Stimulated activated CD4-positive, alpha-beta T cell treated with anti-CD3 and anti-CD28 coated beads, Interleukin-2, amount 100 ng/mL, for 24 hours (primary cell): ENCODE data around the gene YY1.

ENCODE experiments used
- DNase-seq, 2 donors: peaks; one replicate each; pipeline ENCODE4 v3.0.0-alpha.2; 2020

The YY1 gene

DNA sequence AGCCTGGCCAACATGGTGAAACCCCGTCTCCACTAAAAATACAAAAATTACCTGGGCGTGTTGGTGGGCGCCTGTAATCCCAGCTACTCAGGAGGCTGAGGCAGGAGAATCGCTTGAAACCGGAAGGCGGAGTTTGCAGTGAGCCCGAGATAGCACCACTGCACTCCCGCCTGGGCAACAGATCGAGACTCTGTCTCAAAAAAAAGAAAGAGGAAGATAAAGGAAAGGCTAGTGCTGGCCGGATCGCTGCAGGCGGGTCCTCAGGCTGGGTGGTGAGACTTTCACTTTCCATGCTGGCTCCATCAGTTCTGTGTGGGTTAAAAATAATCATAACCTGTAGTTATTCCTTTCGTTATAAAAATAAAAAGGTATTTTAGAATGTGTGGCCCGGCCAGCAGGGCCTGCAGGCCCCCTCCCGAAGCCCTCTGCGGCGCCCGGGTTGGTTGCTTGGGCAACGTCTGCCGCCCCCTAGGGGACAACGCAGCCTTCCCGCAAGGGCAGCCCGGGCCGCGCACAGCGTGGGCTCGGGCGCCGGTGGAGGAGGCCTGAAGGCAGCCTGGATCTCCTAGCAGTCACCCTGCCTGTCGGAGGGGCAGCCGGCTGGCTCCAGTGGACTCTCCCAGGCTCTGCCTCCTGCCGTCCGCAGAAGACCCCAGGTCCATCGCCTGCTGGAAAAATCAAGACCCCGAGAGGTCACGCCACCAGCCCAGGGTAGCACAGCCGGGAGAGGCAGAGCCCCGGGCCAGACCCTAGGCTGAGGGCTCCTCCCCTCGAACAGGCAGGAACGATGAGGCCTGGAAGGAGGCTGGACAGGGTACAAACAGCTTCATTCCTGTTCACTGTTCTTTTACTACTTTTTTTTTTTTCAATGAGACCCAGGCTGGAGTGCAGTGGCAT lies 79.2 kb downstream of the YY1 start:
- peak; percentile 71 to 80 for DNase-seq

DNA sequence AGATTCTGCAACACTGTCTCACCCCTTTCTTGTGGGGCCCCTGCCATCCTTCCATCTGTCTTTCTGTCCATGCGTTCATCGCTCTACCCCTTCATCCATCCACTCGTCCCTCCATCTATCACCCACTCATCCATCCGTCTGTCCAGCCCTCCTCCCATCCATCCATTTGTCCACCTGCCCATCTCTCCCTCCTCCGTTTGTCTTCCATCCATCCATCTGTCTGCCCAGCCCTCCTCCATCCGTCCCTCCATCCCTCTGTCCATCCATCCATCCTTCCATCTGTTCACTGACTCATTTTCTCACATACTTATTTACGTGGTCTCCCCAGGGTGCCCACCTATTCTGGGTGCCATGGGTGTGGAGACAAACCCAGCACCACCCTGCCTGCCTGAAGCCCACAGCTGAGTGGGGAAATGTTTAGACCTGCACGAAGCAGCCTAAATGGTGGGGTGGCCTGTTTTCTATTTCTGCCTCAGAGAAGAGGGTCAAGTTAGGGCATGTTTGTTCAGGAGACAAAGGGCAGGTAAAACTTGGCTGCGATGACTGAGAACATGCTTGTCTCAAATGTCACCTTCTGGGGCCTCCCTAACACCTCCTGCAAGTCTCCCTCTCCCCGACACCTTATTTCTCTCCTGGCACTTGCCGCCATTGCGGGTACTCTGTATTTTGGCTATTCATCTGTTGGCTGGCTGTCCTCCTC lies 81.4 kb downstream of the YY1 start:
- DNase-seq = no peak

DNA sequence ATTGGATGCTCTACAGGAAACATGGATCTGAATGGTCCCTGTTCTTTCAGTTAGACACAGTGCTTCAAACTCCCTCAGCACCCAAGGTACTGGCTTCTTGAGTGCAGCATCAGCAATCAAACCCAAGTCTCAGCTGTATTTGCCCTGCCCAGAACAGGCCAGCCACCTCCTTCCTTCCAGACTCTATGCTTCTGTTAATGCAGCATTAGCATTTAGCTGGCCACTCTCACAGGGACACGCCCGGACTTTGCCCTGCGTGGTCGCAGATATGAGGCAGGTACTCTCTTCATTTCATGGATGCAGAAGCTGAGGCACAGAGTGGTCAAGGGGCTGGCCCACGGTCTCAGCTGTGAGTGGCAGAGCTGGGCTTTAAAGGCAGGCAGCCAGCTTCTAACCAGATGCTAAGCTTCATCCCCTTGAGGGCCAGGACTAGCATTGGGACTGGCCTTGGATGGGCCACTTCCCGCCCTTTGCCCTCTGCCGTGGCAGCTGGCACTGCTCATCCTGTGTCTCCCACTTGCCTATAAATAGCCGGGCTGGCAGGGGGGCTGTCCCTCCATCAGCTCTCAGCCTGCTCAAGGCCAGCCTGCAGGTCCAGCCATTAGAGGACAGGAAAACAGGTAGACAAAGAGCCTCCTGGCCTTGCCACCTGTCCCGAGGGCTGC lies 82.7 kb downstream of the YY1 start:
- DNase-seq = no peak

DNA sequence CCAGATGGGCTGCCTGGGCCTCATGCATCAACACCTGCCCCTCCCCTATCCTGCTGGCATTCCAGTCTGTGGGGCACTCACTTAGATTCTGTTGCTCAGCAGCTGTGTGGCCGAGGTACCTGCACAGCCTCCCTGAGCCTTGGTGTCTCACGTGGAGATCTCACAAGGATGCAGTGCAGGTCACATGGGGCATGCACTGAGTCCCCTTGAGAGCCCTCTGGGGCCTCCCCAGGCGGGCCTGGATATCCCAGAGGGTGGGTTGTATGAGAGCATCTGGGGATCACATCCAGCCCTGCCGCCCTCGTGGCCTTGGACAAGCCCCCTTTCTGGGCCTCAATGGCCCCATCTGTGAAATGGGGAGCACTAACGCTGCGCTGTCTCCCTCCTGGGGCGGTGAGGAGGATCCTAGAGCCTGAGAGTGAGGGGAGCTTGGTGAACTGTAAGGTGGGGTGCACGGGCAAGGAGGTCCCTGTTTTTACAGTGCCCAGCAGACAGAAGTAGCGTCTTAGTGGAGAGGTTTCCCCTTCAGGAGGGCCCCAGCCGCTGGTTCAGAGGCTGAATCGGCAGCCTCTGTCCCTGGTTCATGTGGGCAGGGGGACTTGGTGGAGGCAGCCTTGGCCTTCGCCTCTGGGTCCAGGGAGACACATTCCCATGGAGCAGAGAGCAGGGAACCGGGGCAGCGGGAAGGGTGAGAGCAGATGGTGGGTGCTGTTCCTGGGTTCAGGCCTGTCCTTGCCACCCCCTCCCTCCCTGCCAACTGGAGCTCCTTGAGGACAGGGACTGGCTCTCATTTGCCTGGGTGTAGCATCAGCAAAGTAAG lies 83.4 kb downstream of the YY1 start:
- DNase-seq = no peak

DNA sequence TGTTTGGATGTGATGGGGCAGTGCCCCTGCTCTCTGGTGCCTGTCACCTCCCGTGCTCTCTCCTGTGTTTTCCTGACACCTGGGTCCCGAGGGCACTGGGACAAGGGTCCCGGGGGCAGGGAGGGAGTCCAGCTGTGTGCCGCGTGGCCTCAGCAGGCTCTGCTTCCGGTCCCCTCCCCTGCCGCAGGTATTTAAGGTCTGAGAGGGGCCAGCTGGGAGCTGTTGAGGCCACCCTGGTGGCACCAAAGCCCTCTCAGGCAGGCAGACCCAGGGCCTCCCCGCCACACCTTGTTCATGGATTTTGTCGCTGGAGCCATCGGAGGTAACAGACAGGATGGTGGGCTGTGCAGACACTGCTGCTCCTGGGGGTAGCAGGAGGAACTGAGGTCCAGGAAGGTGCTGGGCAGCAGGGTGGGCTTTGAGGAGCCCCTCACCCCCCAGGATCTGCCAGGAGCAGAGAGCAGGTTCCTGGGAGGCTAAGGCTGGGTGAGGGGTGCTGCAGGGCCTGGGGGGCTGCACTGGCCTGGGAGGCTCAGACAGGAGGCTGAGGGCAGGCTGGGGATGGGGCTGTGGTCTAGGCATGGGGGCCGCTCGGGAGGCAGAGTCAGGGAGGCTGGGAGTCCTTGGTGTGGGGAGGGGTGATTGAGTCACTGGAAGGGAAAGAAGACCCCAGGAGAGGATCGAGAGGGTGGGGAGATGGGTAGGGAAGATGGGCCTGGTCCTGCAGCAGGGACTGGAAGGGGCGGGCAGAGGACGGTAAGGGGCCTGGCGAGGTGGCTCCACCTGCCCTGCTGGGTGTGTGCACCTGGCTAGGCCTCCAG lies 84.4 kb downstream of the YY1 start, which contains the start of gene SLC25A47:
SLC25A47 (plus strand) TSS at position 219 of the 821 bp plus-strand sequence; CDS start at position 295, 76 bp downstream.
- DNase-seq = no peak

DNA sequence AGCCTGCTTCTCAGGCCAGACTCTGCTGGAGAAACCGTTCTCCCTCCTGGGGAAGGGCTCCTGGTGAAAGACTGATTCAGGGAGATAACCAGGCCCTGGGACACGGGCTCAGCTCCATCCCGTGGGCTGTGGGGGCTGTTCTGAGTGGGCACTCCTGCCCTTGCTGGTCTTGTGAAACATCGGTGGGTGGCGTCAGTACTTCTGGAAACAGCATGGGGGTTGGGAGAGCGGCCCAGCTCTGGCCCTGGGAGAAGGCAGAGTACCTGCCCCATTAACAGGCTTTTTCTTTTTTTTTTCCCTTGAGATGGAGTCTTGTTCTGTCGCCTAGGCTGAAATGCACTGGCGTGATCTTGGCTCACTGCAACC lies 85.0 kb downstream of the YY1 start:
- no peak for DNase-seq

DNA sequence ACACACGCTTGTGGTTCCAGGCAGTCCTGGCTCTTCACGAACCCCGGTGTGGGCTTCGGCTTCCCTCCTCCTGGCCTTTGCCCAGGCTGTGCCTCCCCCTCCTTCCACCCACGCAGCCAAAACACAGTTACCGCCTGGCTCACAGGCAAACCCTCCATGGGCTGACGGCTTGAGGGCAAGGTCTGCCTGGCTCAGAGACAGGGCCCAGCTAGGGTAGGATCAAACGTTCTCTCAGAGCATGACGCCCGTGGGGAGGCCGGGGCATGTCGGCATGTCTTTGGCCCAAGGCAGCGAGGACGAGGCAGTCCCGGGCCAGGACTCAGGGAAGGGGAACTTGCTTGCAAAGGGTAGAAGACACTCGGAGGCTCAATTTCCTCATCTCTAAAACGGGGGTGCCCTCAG lies 86.3 kb downstream of the YY1 start:
- no peak for DNase-seq

DNA sequence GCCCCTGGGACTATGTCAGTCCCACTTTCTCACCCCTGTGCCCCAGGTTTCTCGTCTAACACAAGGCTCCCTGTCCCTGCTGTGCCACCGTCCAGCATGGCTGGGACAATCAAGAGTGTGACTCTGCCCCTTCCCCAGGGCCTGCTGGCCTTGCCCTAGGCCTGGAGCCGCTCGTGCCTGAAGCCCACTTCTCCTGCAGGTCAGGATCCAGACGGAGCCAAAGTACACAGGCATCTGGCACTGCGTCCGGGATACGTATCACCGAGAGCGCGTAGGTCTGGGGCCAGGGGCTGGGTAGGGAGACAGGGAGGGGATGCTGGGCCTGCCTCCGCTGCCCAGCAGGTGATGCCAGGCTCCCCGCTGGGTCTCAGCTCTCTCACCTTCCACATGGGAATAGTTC lies 87.0 kb downstream of the YY1 start:
- no peak for DNase-seq

DNA sequence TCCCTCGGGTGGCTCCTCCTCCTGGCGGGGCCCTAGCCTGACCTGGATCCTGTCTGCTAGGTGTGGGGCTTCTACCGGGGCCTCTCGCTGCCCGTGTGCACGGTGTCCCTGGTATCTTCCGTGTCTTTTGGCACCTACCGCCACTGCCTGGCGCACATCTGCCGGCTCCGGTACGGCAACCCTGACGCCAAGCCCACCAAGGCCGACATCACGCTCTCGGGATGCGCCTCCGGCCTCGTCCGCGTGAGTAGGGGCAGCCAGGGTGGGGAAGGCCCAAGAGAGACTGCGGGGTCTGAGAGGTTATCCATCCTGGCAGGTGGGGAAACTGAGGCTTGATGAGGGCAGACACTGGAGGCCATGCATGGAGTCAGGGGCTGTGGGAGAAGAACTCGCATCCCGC lies 88.2 kb downstream of the YY1 start:
- DNase-seq = no peak

DNA sequence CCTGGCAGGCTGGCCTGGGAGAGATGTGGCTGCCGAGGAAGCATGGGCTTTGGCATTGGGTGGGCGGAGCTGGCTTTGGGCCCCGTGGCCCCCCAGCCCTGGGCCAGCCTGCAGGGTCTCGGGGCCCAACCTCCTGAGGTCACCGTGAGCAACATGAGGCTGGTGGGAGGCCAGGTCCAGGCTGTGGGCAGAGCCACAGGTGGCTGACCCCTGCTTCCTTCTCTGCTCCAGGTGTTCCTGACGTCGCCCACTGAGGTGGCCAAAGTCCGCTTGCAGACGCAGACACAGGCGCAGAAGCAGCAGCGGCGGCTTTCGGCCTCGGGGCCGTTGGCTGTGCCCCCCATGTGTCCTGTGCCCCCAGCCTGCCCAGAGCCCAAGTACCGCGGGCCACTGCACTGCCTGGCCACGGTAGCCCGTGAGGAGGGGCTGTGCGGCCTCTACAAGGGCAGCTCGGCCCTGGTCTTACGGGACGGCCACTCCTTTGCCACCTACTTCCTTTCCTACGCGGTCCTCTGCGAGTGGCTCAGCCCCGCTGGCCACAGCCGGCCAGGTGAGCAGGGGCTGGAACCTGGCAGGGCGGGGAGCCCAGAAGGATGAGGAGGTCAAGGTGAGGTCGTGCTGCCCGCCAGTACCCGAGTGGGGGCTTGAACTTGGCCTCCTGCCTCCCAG lies 89.7 kb downstream of the YY1 start:
- no peak for DNase-seq

DNA sequence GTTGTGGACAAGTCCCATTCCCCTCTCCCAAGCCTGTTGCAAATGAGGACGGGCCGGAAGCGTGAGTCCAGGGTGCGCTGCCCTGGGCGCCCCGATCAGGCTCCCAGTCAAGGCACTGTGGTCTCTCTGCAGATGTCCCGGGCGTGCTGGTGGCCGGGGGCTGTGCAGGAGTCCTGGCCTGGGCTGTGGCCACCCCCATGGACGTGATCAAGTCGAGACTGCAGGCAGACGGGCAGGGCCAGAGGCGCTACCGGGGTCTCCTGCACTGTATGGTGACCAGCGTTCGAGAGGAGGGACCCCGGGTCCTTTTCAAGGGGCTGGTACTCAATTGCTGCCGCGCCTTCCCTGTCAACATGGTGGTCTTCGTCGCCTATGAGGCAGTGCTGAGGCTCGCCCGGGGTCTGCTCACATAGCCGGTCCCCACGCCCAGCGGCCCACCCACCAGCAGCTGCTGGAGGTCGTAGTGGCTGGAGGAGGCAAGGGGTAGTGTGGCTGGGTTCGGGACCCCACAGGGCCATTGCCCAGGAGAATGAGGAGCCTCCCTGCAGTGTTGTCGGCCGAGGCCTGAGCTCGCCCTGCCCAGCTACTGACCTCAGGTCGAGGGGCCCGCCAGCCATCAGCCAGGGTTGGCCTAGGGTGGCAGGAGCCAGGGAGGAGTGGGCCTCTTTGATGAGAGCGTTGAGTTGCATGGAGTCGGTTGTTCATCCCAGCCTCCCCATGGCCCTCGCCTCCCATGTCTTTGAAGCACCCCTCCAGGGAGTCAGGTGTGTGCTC lies 90.5 kb downstream of the YY1 start:
- no peak for DNase-seq

DNA sequence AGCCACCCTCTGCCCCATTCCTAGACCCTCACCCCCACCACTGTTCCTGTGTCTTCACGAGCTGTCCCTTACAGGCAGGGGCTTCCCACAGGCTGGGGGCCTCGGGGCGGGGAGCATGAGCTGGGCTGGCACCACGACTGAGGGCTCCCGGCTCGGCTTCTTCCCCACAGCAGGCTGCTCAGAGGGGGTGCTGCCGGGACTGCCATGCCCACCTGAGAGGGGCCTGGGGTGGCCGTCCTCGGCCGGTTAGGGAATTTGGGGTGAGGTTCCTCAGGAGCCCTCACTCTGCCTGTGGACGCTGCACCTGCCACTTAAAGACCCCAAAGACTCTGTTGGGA lies 91.0 kb downstream of the YY1 start:
- no peak for DNase-seq

DNA sequence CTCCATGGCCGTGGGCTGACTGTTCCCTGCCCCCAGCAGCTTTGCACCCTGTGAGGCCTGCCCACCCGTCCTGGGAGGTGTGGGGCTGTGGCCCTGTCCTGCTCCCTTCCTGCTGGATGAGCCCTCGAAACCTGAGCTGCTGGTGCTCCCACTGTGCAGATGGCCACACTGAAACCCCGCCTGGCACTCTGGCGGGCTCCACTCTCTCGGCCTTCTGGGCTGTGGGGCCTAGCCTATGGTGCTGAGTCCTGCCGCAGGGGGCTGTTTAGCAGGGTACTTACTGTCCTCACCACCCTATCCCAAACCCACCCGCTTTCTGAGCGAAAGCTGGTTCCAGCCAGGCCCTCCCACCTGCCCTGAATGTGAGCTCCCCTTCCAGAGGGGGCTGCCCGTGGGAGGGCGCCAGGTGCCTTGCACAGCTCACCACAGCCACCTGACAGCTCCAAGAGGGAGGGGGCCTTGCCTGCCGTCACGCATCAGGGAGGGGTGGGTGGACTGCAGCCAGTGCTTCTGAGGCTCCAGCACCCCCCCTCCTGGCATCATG lies 91.5 kb downstream of the YY1 start:
- DNase-seq = no peak

DNA sequence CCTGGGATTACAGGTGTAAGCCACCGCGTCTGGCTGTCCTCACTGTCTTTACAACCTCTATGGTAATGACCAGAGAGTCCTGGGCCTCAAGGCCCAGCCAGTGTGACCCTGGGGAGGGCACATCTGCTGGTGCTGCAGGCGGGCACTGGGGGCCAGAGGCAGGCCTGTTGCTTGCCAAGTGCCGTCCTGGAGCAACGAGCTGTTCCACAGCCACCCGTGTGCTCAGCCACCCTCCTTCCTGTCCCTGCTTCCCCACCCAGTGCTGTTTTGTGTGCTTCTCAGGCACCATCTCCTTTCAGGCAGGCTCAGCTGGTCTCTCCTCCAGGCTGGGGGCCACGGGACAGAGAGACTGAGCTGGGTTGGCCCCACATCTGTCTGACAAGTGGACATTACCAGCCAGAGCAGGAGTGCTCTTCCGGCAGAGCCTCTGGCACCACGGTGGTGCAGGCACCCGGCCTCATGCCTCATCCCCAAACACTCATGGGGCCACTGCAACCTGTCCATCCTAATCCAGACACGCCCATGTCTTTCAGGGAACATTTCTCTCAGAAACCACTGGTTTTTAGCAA lies 93.2 kb downstream of the YY1 start:
- no peak for DNase-seq
